ENCODE results near the gene TRMT11.

- TF ChIP-seq CTCF (optimal IDR thresholded peaks at IDR 0.05 in 1 of 3, IDR thresholded peaks at IDR 0.05 in 1 of 3, conservative IDR thresholded peaks at IDR 0.05 in 1 of 3; ENCODE audit: extremely low read depth in 1 of 3, insufficient read depth in 2 of 3, low read length in 3 of 3) (no peak), EZH2 (IDR thresholded peaks at IDR 0.05; ENCODE audit: low read length) (no peak)
Observed at GRCh38 chr6:126016591-126016990, 30.3 kb downstream of the TRMT11 start.
